HEK293 (cell line): ENCODE data around the gene CCHCR1.

Experiments
- CTCF ChIP-seq: fragments of 450-650 bp; formaldehyde crosslinking; IDR thresholded peaks from 2 replicates; pipeline ENCODE4 v1.5.1; 2016; ENCODE audit warnings: missing biosample characterization, missing genetic modification characterization
- ELK4 ChIP-seq: IDR thresholded peaks from 2 replicates; pipeline ENCODE4 v1.6.1; 2011; ENCODE audit warnings: mild to moderate bottlenecking, low read depth, low read length, borderline replicate concordance
- SCRT2 ChIP-seq: fragments of 450-650 bp; formaldehyde crosslinking; IDR thresholded peaks from 2 replicates; pipeline ENCODE4 v1.5.1; 2016; ENCODE audit warnings: missing biosample characterization, missing genetic modification characterization
- ZNF311 ChIP-seq: fragments of 450-650 bp; formaldehyde crosslinking; IDR thresholded peaks from 2 replicates; pipeline ENCODE4 v1.5.1; 2017; ENCODE audit warnings: missing biosample characterization, missing genetic modification characterization, borderline replicate concordance
- ZNF362 ChIP-seq: fragments of 450-650 bp; formaldehyde crosslinking; IDR thresholded peaks from 2 replicates; pipeline ENCODE4 v1.5.1; 2016; ENCODE audit warnings: missing biosample characterization, missing genetic modification characterization
- ZNF664 ChIP-seq: fragments of 450-650 bp; formaldehyde crosslinking; IDR thresholded peaks from 2 replicates; pipeline ENCODE4 v1.5.1; 2016; ENCODE audit warnings: missing biosample characterization, missing genetic modification characterization
- ZNF670 ChIP-seq: fragments of 450-650 bp; formaldehyde crosslinking; IDR thresholded peaks from 2 replicates; pipeline ENCODE4 v1.5.1; 2016; ENCODE audit warnings: missing biosample characterization, missing genetic modification characterization, low read depth
- TF ChIP-seq, protein P1 (sequence below): fragments of 450-650 bp; IDR thresholded peaks from 2 replicates; pipeline ENCODE4 v1.5.1; 2018; ENCODE audit warnings: missing biosample characterization, missing genetic modification characterization
- TF ChIP-seq, protein P2 (sequence below): fragments of 450-650 bp; IDR thresholded peaks from 2 replicates; pipeline ENCODE4 v1.5.1; 2018; ENCODE audit warnings: missing biosample characterization, mild to moderate bottlenecking, missing genetic modification characterization
- TF ChIP-seq, protein P3 (sequence below): fragments of 450-650 bp; formaldehyde crosslinking; IDR thresholded peaks from 2 replicates; pipeline ENCODE4 v1.5.1; 2016; ENCODE audit warnings: missing biosample characterization, missing genetic modification characterization

DNA sequence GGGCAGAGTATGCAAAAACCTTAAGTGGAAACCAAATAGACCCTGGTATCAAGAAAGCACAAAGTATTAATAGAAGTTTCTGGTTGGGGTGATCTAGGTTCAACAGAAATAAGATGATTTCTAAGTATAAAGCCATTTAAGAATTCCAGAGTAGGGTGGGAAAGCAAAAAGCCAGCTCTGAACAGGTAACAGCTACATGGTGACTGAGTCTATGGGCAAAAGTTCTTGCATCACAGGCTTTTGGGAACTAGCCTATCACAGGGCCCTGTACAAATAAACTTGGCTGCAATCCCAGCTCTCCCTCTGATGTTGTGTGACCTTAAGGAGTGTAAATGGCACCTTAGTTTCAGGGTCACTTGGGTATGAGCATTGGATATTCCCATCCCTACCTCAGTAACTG lies 6.3 kb upstream of the CCHCR1 start:
- no peak for TF ChIP-seq CTCF
- TF ChIP-seq ZNF670 (tag by site-specific recombination), result no peak
- TF ChIP-seq, protein P1, sequence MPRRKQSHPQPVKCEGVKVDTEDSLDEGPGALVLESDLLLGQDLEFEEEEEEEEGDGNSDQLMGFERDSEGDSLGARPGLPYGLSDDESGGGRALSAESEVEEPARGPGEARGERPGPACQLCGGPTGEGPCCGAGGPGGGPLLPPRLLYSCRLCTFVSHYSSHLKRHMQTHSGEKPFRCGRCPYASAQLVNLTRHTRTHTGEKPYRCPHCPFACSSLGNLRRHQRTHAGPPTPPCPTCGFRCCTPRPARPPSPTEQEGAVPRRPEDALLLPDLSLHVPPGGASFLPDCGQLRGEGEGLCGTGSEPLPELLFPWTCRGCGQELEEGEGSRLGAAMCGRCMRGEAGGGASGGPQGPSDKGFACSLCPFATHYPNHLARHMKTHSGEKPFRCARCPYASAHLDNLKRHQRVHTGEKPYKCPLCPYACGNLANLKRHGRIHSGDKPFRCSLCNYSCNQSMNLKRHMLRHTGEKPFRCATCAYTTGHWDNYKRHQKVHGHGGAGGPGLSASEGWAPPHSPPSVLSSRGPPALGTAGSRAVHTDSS (tag by site-specific recombination), result no peak
- TF ChIP-seq ELK4, result no peak
- no peak for TF ChIP-seq ZNF362
- no peak for TF ChIP-seq ZNF311
- TF ChIP-seq ZNF664, result no peak
- TF ChIP-seq SCRT2 (tag by site-specific recombination), result no peak
- TF ChIP-seq, protein P2, sequence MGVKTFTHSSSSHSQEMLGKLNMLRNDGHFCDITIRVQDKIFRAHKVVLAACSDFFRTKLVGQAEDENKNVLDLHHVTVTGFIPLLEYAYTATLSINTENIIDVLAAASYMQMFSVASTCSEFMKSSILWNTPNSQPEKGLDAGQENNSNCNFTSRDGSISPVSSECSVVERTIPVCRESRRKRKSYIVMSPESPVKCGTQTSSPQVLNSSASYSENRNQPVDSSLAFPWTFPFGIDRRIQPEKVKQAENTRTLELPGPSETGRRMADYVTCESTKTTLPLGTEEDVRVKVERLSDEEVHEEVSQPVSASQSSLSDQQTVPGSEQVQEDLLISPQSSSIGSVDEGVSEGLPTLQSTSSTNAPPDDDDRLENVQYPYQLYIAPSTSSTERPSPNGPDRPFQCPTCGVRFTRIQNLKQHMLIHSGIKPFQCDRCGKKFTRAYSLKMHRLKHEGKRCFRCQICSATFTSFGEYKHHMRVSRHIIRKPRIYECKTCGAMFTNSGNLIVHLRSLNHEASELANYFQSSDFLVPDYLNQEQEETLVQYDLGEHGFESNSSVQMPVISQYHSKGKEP, result no peak
- TF ChIP-seq, protein P3, sequence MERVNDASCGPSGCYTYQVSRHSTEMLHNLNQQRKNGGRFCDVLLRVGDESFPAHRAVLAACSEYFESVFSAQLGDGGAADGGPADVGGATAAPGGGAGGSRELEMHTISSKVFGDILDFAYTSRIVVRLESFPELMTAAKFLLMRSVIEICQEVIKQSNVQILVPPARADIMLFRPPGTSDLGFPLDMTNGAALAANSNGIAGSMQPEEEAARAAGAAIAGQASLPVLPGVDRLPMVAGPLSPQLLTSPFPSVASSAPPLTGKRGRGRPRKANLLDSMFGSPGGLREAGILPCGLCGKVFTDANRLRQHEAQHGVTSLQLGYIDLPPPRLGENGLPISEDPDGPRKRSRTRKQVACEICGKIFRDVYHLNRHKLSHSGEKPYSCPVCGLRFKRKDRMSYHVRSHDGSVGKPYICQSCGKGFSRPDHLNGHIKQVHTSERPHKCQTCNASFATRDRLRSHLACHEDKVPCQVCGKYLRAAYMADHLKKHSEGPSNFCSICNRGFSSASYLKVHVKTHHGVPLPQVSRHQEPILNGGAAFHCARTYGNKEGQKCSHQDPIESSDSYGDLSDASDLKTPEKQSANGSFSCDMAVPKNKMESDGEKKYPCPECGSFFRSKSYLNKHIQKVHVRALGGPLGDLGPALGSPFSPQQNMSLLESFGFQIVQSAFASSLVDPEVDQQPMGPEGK (tag by site-specific recombination), result no peak
